Thyroid gland (tissue), 4 donors: ENCODE data around the gene PXMP4. TPM values are rescaled to one million over a fixed set of nuclear protein-coding genes. Genes with fewer than 3 reads are reported as not detected.
"Not testable (repeated sequence)": the region's sequence is repeated elsewhere in the genome, so short reads cannot be mapped to it uniquely, and the experiment has no call there.

ENCODE experiments used
- DNase-seq, 2 donors: peaks; one replicate each; pipeline ENCODE4 v3.0.0-alpha.2; 2019
- H3K27ac ChIP-seq, 3 donors: fragments of 200-600 bp; sonication (generic); 1 replicate in 2 of 3; 2 replicates in 1 of 3; pipeline ENCODE4 v1.5.1; 2016 to 2019; ENCODE audit warnings: mild to moderate bottlenecking in 1 of 3, moderate library complexity in 1 of 3
- H3K27me3 ChIP-seq: fragments of 200-600 bp; sonication (generic); one replicate; pipeline ENCODE4 v1.5.1; 2019
- H3K36me3 ChIP-seq, 2 donors: fragments of 200-600 bp; sonication (generic); one replicate each; pipeline ENCODE4 v1.5.1; 2016 to 2019
- H3K4me1 ChIP-seq, 2 donors: fragments of 200-600 bp; sonication (generic); one replicate each; pipeline ENCODE4 v1.5.1; 2017 to 2019
- H3K4me3 ChIP-seq, 3 donors: fragments of 200-600 bp; sonication (generic); replicated peaks in 1 of 3; 1 replicate in 2 of 3; 2 replicates in 1 of 3; pipeline ENCODE4 v1.5.1; 2016; ENCODE audit warnings: mild to moderate bottlenecking in 1 of 3
- H3K9me3 ChIP-seq: fragments of 200-600 bp; sonication (generic); one replicate; pipeline ENCODE4 v1.5.1; 2017
- CTCF ChIP-seq, 6 experiments: fragments of 200-600 bp in 3 of 6; fragments of 450-650 bp in 3 of 6; sonication (generic) in 3 of 6; IDR thresholded peaks; one replicate each; pipeline ENCODE4 v1.5.1; 2016 to 2019; ENCODE audit warnings: antibody characterized with exemption in 6 of 6, mild to moderate bottlenecking in 2 of 6, inconsistent platforms in 1 of 6, moderate library complexity in 1 of 6
- POLR2A ChIP-seq, 2 donors: fragments of 450-650 bp; IDR thresholded peaks; one replicate each; pipeline ENCODE4 v1.6.1; 2017; ENCODE audit warnings: antibody characterized with exemption in 2 of 2, mild to moderate bottlenecking in 2 of 2, moderate library complexity in 1 of 2
- WGBS, 2 donors: methylation state at CpG; one replicate each; pipeline ENCODE4 v1.1.5; 2017; 5-methylcytosine and 5-hydroxymethylcytosine counted together
- intact Hi-C: fragments of 100-400 bp; cut with DNase I; formaldehyde crosslinking; loops from one replicate; pipeline ENCODE4 v1.15.1; 2023
- total RNA-seq, 4 donors: library from RNA; depleted of rRNA; stranded (reverse); fragments of >200 nt; gene quantifications; one replicate each; pipeline ENCODE4 v1.2.3, GENCODE V29; 2016

Gene PXMP4
- total RNA-seq, 4 donors from 2014 or later, result 17.7 to 31.2 (median 22.0) TPM

DNA sequence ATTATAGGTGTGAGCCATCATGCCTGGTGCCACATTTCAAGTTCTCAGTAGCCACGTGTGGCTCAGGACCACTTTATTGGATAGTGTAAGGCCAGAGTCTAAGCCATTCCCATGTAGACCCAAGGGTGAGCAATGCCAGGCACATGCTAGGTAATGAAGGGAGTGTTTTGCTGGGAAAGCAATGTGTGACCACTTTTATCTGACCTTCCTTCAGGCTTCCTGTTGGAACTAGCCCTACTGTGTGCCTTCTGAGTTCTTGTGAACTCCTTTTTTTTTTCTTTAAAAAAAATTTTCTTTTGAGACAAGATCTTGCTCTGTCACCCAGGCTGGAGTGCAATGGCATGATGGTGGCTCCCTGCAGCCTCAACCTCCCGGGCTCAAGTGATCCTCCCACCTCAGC lies 45.0 kb upstream of the PXMP4 start:
- 88 to 93% methylated on average over 2 of the region's 2 CpGs for WGBS, 2 donors
- intact Hi-C loops, result no loop called here

DNA sequence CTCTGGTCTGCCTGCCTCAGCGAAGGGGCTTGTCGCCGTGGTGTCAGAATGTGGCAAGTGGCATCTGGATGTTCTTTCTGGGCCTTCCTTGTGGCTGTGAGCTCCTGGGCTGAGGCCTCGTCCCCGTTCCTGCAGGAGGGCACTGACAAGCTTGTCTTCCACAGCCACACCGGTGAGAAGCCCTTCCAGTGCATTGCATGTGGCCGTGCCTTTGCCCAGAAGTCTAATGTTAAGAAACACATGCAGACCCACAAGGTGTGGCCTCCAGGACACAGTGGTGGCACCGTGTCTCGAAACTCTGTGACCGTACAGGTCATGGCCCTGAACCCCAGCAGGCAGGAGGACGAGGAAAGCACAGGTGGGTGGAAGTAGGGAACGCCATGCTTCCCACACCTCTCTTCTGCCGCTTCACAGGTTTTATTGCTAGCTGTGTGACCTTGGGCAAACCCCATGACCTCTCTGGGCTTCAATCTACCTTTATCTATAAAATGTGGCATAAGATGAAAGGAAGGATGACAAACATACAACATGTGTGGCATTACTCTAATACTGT lies 41.7 kb upstream of the PXMP4 start:
- intact Hi-C loops, result no loop called here
- DNase-seq, result no peak
- Histone ChIP-seq H3K27ac (no peak overlapping the region), H3K4me1 (no peaks in the 10 kb centered on the region), H3K36me3 (peaks cover 0 to 6% of the 10 kb centered on the region in 2 donors), H3K9me3 (no peaks in the 10 kb centered on the region), H3K27me3 (no peaks in the 10 kb centered on the region), H3K4me3 (no peak overlapping the region)
- 93 to 94% methylated on average over 10 to 13 of the region's 13 CpGs for WGBS, 2 donors
- TF ChIP-seq POLR2A (IDR thresholded peaks at IDR 0.05), result no peak
- no peak for TF ChIP-seq CTCF (IDR thresholded peaks at IDR 0.05)

More for the DNA sequence above, 45.0 kb upstream of the PXMP4 start:
- TF ChIP-seq POLR2A (IDR thresholded peaks at IDR 0.05), result no peak
- Histone ChIP-seq H3K4me3 (no peak overlapping the region), H3K9me3 (no peaks in the 10 kb centered on the region), H3K27me3 (no peaks in the 10 kb centered on the region), H3K4me1 (no peaks in the 10 kb centered on the region), H3K27ac (no peak overlapping the region), H3K36me3 (no peaks in the 10 kb centered on the region)
- DNase-seq, result no peak

- DNase-seq, result no peak
These were observed 37.3 kb upstream of the PXMP4 start for GRCh38 chr20:33757458-33757857.

DNA sequence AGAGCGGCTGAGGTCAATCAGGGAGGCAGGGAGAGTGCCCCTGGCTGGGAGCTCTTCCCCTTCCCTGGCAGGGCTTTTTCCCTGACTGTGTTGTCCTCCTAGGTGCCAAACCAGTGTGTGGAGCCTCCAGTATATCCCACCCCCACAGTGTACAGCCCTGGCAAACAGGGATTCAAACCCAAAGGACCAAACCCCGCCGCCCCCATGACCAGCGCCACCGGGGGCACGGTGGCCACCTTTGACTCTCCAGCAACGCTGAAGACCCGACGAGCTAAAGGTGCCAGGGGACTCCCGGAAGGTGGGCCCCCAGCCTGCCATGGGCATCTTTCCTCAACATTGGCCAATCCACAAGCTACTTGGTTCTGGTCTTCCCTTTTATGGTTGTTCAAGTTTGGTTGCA lies 36.9 kb upstream of the PXMP4 start:
- Histone ChIP-seq H3K4me1 (no peaks in the 10 kb centered on the region), H3K27ac (no peak overlapping the region), H3K9me3 (no peaks in the 10 kb centered on the region), H3K27me3 (no peaks in the 10 kb centered on the region), H3K36me3 (peaks cover 0 to 12% of the 10 kb centered on the region in 2 donors), H3K4me3 (no peak overlapping the region)
- DNase-seq, result no peak
- TF ChIP-seq CTCF (IDR thresholded peaks at IDR 0.05) (no peak), POLR2A (IDR thresholded peaks at IDR 0.05) (no peak)
- intact Hi-C loops, result no loop called here
- 97 to 99% methylated on average over 10 of the region's 10 CpGs for WGBS, 2 donors

More at GRCh38 chr20:33757458-33757857, 37.3 kb upstream of the PXMP4 start:
- no peaks in the 10 kb centered on the region for H3K27me3 ChIP-seq
- peaks cover 0 to 12% of the 10 kb centered on the region in 2 donors for H3K36me3 ChIP-seq
- no peak overlapping the region for H3K4me3 ChIP-seq
- intact Hi-C loops, result no loop called here
- TF ChIP-seq CTCF (IDR thresholded peaks at IDR 0.05), result no peak
- TF ChIP-seq POLR2A (IDR thresholded peaks at IDR 0.05), result no peak
- WGBS, 2 donors, result 74 to 94% methylated on average over 1 of the region's 1 CpG
- no peaks in the 10 kb centered on the region for H3K9me3 ChIP-seq
- no peaks in the 10 kb centered on the region for H3K4me1 ChIP-seq
- H3K27ac ChIP-seq, result no peak overlapping the region

DNA sequence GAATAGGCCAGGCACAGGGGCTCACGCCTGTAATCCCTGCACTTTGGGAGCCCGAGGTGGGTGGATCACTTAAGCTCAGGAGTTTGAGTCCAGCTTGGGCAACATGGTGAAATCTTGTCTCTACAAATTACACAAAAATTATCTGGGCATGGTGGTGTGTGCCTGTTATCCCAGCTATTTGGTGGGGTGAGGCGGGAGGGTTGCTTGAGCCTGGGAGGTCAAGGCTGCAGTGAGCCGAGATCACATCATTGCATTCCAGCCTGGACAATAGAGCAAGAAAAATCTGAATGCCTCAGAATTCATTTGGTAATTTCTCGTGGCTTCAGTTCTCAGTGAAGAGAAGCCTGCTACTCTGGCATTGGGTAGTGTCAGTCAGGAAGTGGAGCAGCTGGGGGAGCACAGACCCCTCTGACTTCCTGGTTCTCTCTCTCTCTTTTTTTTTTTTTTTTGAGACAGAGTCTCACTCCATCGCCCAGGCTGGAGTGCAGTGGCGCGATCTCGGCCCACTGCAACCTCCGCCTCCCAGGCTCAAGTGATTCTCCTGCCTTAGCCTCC lies 35.9 kb upstream of the PXMP4 start:
- H3K4me3 ChIP-seq, intact Hi-C loops, H3K27me3 ChIP-seq, DNase-seq, H3K9me3 ChIP-seq, H3K27ac ChIP-seq, H3K4me1 ChIP-seq: not testable (repeated sequence)
- 89 to 92% methylated on average over 9 to 10 of the region's 10 CpGs for WGBS, 2 donors
- peaks cover 0 to 12% of the 10 kb centered on the region in 2 donors for H3K36me3 ChIP-seq

GRCh38 chr20:33753763-33754162 lies 33.7 kb upstream of the PXMP4 start:
- H3K27ac ChIP-seq, result no peak overlapping the region
- peaks cover 0 to 12% of the 10 kb centered on the region in 2 donors for H3K36me3 ChIP-seq
- no peaks in the 10 kb centered on the region for H3K27me3 ChIP-seq
- no peak overlapping the region for H3K4me3 ChIP-seq
- TF ChIP-seq POLR2A (IDR thresholded peaks at IDR 0.05) (no peak), CTCF (IDR thresholded peaks at IDR 0.05) (no peak)
- intact Hi-C loops, result no loop called here
- WGBS, 2 donors, result 82 to 85% methylated on average over 5 of the region's 5 CpGs
- H3K4me1 ChIP-seq, result no peaks in the 10 kb centered on the region
- peak in 1 of 2 donors; percentile 15 for DNase-seq
- no peaks in the 10 kb centered on the region for H3K9me3 ChIP-seq
